ENCODE results near the gene ELL.

Gene ELL

DNA sequence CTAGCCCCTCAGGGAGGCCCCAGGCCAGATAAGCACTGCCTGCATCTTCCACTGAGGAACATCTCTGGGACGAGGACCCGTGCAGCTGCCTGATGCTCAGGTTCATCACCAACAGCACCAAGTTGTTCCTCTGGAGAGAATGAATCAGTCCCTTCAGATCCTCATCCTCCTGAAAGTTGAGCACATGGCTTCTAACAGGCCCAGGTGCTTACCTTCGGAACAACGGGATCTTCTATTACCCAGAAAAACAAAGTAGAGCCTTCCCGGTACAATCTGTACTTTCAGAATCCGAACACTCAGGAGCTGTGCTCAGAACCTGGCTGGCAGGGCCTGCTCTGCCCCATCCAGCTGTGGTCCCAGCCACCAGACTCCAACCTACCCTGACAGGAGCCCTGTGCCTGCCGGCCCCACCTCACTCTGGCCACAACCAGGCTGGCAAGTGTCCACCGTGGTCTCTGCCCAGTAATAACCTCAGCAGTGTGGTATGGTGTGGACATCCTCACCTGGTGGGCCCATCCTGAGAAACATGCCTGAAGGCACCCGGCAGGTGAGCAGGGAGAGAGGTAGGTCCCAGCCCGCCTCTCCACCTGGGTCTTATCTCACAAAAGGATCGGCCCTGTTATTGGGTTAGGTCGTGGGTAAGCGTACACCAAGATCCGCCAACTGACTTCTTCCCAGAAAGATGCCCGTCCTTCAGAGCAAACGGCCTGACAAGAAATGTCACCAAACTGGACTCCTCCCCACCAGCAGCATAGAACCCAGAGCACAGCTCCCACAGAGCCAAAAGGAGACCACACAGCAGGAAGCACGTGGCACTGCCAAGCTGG lies 34.1 kb downstream of the ELL start:
- DNase-seq, result no peak
- Histone ChIP-seq H3K4me3 (ENCODE audit: low read depth, low read length) (no peak overlapping the region), H3K27ac (no peak overlapping the region), H3K27me3 (ENCODE audit: insufficient read depth, low read depth, severe bottlenecking) (no peaks in the 10 kb centered on the region), H3K9me3 (ENCODE audit: severe bottlenecking) (no peaks in the 10 kb centered on the region), H3K36me3 (no peaks in the 10 kb centered on the region)
- TF ChIP-seq, protein P1, sequence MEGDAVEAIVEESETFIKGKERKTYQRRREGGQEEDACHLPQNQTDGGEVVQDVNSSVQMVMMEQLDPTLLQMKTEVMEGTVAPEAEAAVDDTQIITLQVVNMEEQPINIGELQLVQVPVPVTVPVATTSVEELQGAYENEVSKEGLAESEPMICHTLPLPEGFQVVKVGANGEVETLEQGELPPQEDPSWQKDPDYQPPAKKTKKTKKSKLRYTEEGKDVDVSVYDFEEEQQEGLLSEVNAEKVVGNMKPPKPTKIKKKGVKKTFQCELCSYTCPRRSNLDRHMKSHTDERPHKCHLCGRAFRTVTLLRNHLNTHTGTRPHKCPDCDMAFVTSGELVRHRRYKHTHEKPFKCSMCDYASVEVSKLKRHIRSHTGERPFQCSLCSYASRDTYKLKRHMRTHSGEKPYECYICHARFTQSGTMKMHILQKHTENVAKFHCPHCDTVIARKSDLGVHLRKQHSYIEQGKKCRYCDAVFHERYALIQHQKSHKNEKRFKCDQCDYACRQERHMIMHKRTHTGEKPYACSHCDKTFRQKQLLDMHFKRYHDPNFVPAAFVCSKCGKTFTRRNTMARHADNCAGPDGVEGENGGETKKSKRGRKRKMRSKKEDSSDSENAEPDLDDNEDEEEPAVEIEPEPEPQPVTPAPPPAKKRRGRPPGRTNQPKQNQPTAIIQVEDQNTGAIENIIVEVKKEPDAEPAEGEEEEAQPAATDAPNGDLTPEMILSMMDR (IDR thresholded peaks at IDR 0.05; ENCODE audit: low read depth, low read length), result no peak

DNA sequence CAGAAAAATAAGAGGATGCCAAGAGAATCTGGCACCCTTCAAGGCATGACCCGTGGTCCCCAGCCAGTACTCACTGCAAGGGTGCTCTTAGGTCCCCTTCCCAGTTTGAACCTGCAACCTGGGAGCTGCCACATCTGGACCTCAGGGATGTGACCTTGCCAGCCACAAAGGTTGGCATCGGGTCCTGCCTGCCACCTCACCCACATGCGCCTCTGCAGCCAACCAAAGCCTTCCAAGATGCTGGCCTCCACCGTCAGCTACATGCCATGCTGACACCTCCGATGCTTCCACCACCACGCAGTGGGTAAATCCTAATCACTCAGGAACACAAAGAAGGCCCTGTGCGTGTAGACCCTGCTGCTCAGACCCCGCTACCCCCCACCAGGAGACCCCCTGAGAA lies 35.1 kb downstream of the ELL start:
- H3K36me3 ChIP-seq, result no peaks in the 10 kb centered on the region
- H3K9me3 ChIP-seq (ENCODE audit: severe bottlenecking), result no peaks in the 10 kb centered on the region
- H3K27ac ChIP-seq, result no peak overlapping the region
- TF ChIP-seq, protein P1 (IDR thresholded peaks at IDR 0.05; ENCODE audit: low read depth, low read length), result no peak
- DNase-seq, result no peak
- H3K4me3 ChIP-seq (ENCODE audit: low read depth, low read length), result no peak overlapping the region
- no peaks in the 10 kb centered on the region for H3K27me3 ChIP-seq (ENCODE audit: insufficient read depth, low read depth, severe bottlenecking)

DNA sequence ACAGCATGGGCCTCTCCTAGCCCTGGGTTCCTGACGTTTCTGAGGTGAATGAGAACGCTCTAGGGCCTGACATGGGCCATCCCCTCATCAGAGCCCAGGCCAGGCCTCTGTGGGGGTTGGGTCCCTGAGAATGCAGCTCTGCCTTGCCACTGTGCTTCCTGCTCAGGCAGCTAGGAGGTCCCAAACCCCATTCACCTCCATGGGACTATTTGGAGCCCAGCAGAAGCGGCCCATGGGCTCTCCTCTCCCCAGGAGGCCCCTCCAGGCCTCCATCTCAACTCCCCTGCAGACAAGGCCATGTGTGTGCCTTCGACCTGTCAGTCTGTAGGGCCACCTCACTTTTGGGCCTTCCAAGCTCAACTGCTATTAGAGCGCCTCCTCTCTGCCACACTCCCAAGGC lies 36.9 kb downstream of the ELL start:
- TF ChIP-seq, protein P1 (IDR thresholded peaks at IDR 0.05; ENCODE audit: low read depth, low read length), result 0 out of 2 replicates have a peak, but pooled peaks have one; percentile 0
- Histone ChIP-seq H3K36me3 (no peaks in the 10 kb centered on the region), H3K9me3 (ENCODE audit: severe bottlenecking) (no peaks in the 10 kb centered on the region), H3K27ac (no peak overlapping the region), H3K4me3 (ENCODE audit: low read depth, low read length) (no peak overlapping the region), H3K27me3 (ENCODE audit: insufficient read depth, low read depth, severe bottlenecking) (no peaks in the 10 kb centered on the region)
- no peak for DNase-seq

DNA sequence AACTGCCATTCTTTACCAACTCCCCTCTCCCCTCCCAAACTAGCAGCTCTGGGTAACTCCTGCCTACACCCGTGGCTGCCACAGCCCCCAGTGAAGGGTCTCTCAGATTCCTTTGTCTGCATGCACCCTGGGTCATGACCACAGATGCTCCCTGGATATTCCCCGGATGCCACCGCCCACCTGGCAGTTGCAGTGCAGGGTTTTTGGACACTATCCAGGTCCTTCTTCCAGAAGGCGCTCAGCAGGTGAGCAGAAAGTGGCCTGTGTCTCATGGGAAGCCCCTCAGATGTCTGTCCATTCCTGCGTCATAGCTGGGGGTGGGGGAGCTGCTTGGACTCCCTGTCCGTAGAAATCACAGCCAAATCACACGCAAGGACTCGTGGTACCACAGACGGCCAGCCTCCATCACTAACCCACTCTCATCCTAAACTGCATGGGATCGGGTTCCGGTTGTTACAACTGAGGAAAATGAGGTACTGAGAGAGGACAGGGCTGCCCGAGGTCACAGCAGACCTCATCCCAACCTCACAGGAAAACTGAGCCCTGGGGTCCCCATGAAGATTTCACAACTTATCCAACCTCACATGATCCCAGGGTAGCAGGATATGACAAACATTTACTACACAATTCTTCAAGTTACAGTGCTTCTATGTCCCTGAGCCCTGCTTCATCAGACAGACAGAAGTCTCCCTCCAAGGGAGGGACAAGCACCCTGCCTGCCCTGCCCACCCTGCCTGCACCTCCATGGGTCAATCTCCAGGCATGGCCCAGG lies 38.6 kb downstream of the ELL start:
- H3K9me3 ChIP-seq (ENCODE audit: severe bottlenecking), result no peaks in the 10 kb centered on the region
- TF ChIP-seq, protein P1 (IDR thresholded peaks at IDR 0.05; ENCODE audit: low read depth, low read length), result no peak
- H3K36me3 ChIP-seq, result no peaks in the 10 kb centered on the region
- H3K4me3 ChIP-seq (ENCODE audit: low read depth, low read length), result no peak overlapping the region
- no peak overlapping the region for H3K27ac ChIP-seq
- no peak for DNase-seq
- H3K27me3 ChIP-seq (ENCODE audit: insufficient read depth, low read depth, severe bottlenecking), result no peaks in the 10 kb centered on the region

DNA sequence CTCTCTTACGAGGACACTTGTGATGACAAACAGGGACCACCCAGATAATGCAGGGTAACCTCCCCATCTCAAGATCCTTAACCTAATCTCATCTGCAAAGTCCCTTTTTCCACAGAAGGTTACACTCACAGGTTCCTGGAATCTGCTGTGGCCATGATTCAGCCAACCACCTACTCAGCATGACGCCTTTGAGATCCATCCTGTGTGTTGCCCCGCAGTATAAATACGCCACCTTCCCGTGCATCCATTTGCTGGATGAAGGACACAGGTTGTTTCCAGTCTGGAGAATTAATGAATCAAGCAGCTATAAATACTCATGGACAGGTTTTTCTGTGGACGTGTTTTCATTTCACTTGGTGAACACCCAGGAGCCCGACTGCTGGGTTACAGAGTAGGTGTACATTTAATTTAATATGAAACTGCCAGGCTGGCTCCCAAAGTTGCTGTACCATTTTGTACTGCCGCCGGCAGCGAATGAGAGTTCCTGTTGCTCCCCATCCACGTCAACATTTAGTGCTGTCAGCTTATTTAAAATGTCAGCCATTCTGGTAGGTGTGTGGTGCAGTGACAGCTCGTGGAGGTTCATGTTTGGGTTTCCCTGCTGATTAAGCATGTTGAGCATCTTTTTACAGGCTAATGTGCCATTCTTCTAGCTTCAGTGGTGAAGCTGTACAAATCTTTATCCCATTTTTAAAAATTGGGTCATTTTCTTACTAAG lies 40.2 kb downstream of the ELL start:
- no peaks in the 10 kb centered on the region for H3K36me3 ChIP-seq
- no peaks in the 10 kb centered on the region for H3K9me3 ChIP-seq (ENCODE audit: severe bottlenecking)
- no peak overlapping the region for H3K27ac ChIP-seq
- H3K4me3 ChIP-seq (ENCODE audit: low read depth, low read length), result no peak overlapping the region
- TF ChIP-seq, protein P1 (IDR thresholded peaks at IDR 0.05; ENCODE audit: low read depth, low read length), result no peak
- no peaks in the 10 kb centered on the region for H3K27me3 ChIP-seq (ENCODE audit: insufficient read depth, low read depth, severe bottlenecking)
- no peak for DNase-seq
